Esophagus squamous epithelium (tissue), 5 donors: ENCODE results near the gene BPIFA1. TPM values are rescaled to one million over a fixed set of nuclear protein-coding genes. Genes with fewer than 3 reads are reported as not detected.

Experiments
- DNase-seq: peaks from one replicate; lab custom pipeline; 2025; lab: John Stamatoyannopoulos, UW
- H3K27ac ChIP-seq, 4 donors: fragments of 200-600 bp; sonication (generic); one replicate each; pipeline ENCODE4 v1.5.1; 2016 to 2019; ENCODE audit warnings: mild to moderate bottlenecking in 1 of 4
- H3K27me3 ChIP-seq, 4 donors: fragments of 200-600 bp; sonication (generic); 1 replicate in 3 of 4; 2 replicates in 1 of 4; pipeline versions ENCODE4 v1.5.1 to v1.6.0; 2017 to 2021; ENCODE audit warnings: antibody characterized with exemption in 1 of 4
- H3K36me3 ChIP-seq, 3 donors: fragments of 200-600 bp; sonication (generic); one replicate each; pipeline ENCODE4 v1.5.1; 2016 to 2019
- H3K4me1 ChIP-seq, 3 donors: fragments of 200-600 bp; sonication (generic); one replicate each; pipeline ENCODE4 v1.5.1; 2017 to 2019
- H3K4me3 ChIP-seq, 4 donors: fragments of 200-600 bp; sonication (generic); 1 replicate in 3 of 4; 2 replicates in 1 of 4; pipeline ENCODE4 v1.5.1; 2016 to 2019; ENCODE audit warnings: mild to moderate bottlenecking in 2 of 4, moderate library complexity in 1 of 4
- H3K9me3 ChIP-seq, 3 donors: fragments of 200-600 bp; sonication (generic); one replicate each; pipeline ENCODE4 v1.5.1; 2016 to 2019
- POLR2A ChIP-seq, 4 donors: fragments of 450-650 bp; IDR thresholded peaks; one replicate each; pipeline ENCODE4 v1.6.1; 2017; ENCODE audit warnings: antibody characterized with exemption in 4 of 4, mild to moderate bottlenecking in 4 of 4, moderate library complexity in 3 of 4
- WGBS, 2 donors: methylation state at CpG; one replicate each; pipeline ENCODE4 v1.1.5; 2018; 5-methylcytosine and 5-hydroxymethylcytosine counted together
- intact Hi-C: fragments of 100-400 bp; cut with DNase I; formaldehyde crosslinking; loops from one replicate; pipeline ENCODE4 v1.15.0; 2022
- total RNA-seq, 4 donors: library from RNA; depleted of rRNA; stranded (reverse); fragments of >200 nt; gene quantifications; one replicate each; pipeline ENCODE4 v1.1.0, GENCODE V29; 2016
- TF ChIP-seq, protein P1 (sequence below), 6 experiments: fragments of 450-650 bp in 4 of 6; fragments of 200-600 bp in 2 of 6; sonication (generic) in 2 of 6; IDR thresholded peaks; one replicate each; pipeline ENCODE4 v1.5.1; 2016 to 2019; ENCODE audit warnings: antibody characterized with exemption in 6 of 6, mild to moderate bottlenecking in 4 of 6, moderate library complexity in 4 of 6
- donor health status: DM: yes; HTN: yes; CAD: no.

BPIFA1 gene
- total RNA-seq, 4 donors from 2014 or later: not detected

DNA sequence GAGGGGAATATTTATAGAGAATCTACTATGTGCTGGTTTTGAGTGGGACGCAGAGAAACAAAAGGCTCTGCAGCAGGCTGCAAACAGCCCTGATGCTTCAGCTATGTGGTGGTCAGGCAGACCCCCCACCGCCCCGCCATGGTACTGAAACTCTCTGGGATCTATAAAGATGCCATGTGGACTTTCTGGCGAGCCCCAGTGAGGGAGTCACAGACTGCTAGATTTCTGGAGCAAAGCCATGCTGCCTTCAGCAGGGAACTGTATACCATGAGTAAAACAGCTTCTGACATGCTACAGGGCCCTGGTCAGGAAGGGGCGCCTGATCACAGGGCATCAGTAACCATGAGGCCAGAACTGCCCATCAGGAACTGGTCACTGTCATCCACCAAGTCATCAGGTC, 28.0 kb downstream of the BPIFA1 start:
- Histone ChIP-seq H3K36me3 (no peaks in the 10 kb centered on the region), H3K9me3 (no peaks in the 10 kb centered on the region), H3K4me1 (no peaks in the 10 kb centered on the region), H3K27me3 (peaks cover 0 to 83% (median 0%) of the 10 kb centered on the region in 4 donors), H3K27ac (no peak overlapping the region), H3K4me3 (no peak overlapping the region)
- no peak for DNase-seq
- intact Hi-C loops: no loop called here
- WGBS, 2 donors: 61 to 89% methylated on average over 1 to 3 of the region's 5 CpGs
- TF ChIP-seq POLR2A (IDR thresholded peaks at IDR 0.05): no peak

DNA sequence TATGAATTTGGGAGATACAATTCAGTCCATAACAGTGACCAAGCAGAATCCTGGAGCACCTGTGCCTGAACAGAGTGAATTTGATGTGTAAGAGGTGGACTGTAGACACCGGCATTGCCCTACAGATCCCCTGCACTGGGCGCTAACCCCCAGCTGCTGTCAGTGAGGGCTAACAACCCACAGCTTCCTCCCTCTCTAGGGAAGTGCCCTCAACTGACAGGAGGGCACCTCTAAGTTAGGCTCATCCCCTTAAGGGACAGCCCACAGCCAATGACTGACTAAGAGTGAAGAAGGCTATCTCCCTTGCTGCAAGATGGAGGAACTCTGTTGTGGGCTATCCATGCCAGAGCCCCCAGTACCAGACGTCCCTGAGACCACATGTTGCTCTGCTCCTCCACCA, 31.9 kb downstream of the BPIFA1 start:
- Histone ChIP-seq H3K36me3 (no peaks in the 10 kb centered on the region), H3K4me1 (no peaks in the 10 kb centered on the region), H3K27ac (no peak overlapping the region), H3K4me3 (no peak overlapping the region), H3K9me3 (no peaks in the 10 kb centered on the region), H3K27me3 (peaks cover 0 to 65% (median 0%) of the 10 kb centered on the region in 4 donors)
- TF ChIP-seq, protein P1, sequence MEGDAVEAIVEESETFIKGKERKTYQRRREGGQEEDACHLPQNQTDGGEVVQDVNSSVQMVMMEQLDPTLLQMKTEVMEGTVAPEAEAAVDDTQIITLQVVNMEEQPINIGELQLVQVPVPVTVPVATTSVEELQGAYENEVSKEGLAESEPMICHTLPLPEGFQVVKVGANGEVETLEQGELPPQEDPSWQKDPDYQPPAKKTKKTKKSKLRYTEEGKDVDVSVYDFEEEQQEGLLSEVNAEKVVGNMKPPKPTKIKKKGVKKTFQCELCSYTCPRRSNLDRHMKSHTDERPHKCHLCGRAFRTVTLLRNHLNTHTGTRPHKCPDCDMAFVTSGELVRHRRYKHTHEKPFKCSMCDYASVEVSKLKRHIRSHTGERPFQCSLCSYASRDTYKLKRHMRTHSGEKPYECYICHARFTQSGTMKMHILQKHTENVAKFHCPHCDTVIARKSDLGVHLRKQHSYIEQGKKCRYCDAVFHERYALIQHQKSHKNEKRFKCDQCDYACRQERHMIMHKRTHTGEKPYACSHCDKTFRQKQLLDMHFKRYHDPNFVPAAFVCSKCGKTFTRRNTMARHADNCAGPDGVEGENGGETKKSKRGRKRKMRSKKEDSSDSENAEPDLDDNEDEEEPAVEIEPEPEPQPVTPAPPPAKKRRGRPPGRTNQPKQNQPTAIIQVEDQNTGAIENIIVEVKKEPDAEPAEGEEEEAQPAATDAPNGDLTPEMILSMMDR (IDR thresholded peaks at IDR 0.05): no peak
- no peak for TF ChIP-seq POLR2A (IDR thresholded peaks at IDR 0.05)
- 29 to 71% methylated on average over 1 to 3 of the region's 3 CpGs for WGBS, 2 donors
- intact Hi-C loops: no loop called here
- no peak for DNase-seq

DNA sequence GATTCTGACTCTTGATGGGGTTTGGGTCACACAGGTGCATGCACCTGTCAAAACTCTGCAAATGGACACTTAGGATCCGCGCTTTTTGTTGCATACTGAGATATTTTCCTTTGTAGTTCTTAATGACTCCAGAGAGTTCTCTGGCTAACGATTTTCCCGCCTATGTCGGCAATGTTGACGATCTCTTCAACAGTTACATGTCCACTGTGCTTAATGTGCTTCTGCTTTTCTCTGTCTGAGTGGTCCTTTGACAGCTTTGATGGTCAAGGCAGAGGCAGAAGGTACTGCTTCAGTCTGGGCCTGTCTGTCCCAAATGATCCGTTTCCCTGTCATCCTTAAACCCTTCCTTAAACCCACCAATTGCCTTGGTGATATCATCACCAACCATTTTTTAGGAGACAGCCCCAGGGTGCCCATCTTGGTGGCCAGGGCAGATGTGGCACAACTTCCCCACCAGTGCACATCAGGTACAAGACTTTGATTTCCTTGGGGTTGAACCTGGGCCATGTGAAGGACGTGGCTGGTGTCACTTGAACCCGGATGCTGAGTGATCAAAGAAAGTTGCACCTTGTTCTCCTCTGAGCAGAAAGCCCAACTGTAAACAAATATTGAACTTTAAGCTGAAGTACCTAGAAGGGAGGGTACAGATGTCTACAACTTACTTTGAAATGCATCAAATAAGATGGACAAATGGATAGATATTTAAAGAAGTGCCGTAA, 36.5 kb downstream of the BPIFA1 start:
- no peak overlapping the region for H3K27ac ChIP-seq
- no peaks in the 10 kb centered on the region for H3K4me1 ChIP-seq
- no peak overlapping the region for H3K4me3 ChIP-seq
- 78 to 83% methylated on average over 10 of the region's 10 CpGs for WGBS, 2 donors
- no peaks in the 10 kb centered on the region for H3K9me3 ChIP-seq
- H3K36me3 ChIP-seq: no peaks in the 10 kb centered on the region
- DNase-seq: no peak
- H3K27me3 ChIP-seq: peaks cover 0 to 36% (median 0%) of the 10 kb centered on the region in 4 donors
- intact Hi-C loops: no loop called here
- TF ChIP-seq, protein P1 (IDR thresholded peaks at IDR 0.05): no peak
- TF ChIP-seq POLR2A (IDR thresholded peaks at IDR 0.05): no peak

DNA sequence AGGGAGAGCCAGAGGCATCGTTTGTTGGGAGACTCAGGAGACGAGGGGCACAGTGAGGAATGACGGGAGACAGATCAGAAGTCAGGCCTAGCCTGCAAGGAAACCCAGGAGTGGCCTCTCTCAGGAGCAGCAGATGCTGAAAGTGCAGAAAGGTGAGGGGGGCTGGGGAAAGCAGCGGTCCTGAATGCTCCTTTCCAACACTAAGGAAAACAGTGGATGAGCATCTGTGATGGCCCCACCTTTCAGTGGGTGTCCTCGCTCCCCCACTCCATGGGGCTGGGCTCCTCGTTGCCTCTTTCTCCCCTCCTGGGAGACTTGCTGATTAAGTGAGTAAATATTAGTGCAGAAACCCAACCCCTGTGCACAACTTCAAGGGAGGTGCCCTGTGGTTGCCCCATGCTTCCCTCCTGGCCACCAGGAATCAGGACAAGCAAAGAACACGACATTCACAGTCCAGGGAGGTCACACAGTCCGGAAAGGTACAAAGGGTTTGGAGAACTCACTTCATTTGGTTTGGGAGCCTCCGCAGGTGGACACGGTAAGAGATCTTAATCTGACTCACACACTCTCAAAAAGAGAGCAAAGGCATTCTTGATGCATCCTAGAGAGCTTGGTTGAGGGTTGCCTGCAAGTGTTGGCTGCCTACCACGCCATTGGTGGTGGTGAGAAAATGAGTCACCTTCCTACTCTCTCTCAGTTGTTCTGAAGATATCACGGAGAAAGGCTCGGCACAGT, 37.5 kb downstream of the BPIFA1 start:
- no peak for DNase-seq
- Histone ChIP-seq H3K36me3 (no peaks in the 10 kb centered on the region), H3K4me1 (no peaks in the 10 kb centered on the region), H3K27me3 (peaks cover 0 to 36% (median 0%) of the 10 kb centered on the region in 4 donors), H3K27ac (no peak overlapping the region), H3K4me3 (no peak overlapping the region), H3K9me3 (no peaks in the 10 kb centered on the region)
- intact Hi-C loops: no loop called here
- no peak for TF ChIP-seq POLR2A (IDR thresholded peaks at IDR 0.05)
- TF ChIP-seq, protein P1 (IDR thresholded peaks at IDR 0.05): no peak
- 53 to 54% methylated on average over 9 to 11 of the region's 13 CpGs for WGBS, 2 donors

DNA sequence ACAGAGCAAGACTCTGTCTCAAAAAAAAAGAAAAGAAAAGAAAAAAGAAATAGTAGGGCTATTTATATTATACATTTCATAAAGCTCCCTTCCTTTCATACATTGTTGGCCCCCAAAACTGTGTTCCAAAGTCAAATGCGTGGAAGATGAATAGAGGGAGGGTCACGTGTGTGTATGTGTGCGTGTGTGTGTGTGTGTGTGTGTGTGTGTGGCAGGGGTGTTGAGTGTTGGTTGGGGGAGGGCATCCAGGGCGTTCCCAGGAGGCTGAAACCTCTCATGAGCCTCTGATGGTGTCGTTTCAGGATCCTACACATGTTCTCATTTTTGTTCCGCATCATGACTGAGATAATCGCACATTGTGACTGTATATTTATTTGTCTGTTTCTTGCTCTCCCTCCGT, 39.4 kb downstream of the BPIFA1 start:
- DNase-seq: no peak
- 56 to 65% methylated on average over 8 of the region's 8 CpGs for WGBS, 2 donors

More for the DNA sequence above, 39.4 kb downstream of the BPIFA1 start:
- H3K27me3 ChIP-seq: peaks cover 0 to 46% (median 0%) of the 10 kb centered on the region in 4 donors
- H3K9me3 ChIP-seq: no peaks in the 10 kb centered on the region
- no peaks in the 10 kb centered on the region for H3K36me3 ChIP-seq
- H3K4me3 ChIP-seq: no peak overlapping the region
- no peak overlapping the region for H3K27ac ChIP-seq
- H3K4me1 ChIP-seq: no peaks in the 10 kb centered on the region
- TF ChIP-seq, protein P1 (IDR thresholded peaks at IDR 0.05): no peak
- no peak for TF ChIP-seq POLR2A (IDR thresholded peaks at IDR 0.05)
- intact Hi-C loops: no loop called here
